NB4 (cell line): ENCODE results near the gene NRARP.

Experiments
- DNase-seq: peaks from one replicate; pipeline ENCODE4 v3.0.0; 2010; ENCODE audit warnings: low read depth
- H3K4me3 ChIP-seq: one replicate; pipeline ENCODE4 v1.5.1; 2011; ENCODE audit warnings: mild to moderate bottlenecking, low read depth, low read length, moderate library complexity
- MYC ChIP-seq: IDR thresholded peaks from 2 replicates; pipeline ENCODE4 v1.6.1; 2011; ENCODE audit warnings: low read depth, low read length
- POLR2A ChIP-seq: IDR thresholded peaks from 2 replicates; pipeline ENCODE4 v1.6.1; 2011; ENCODE audit warnings: mild to moderate bottlenecking; ENCODE audit not compliant: insufficient read length; ENCODE audit errors: extremely low read depth
- TF ChIP-seq, protein P1 (sequence below): IDR thresholded peaks from one replicate; pipeline ENCODE4 v1.5.1; 2012; ENCODE audit warnings: low read depth, low read length
- TF ChIP-seq, protein P2 (sequence below): IDR thresholded peaks from 2 replicates; pipeline ENCODE4 v1.6.1; 2011; ENCODE audit warnings: low read depth, low read length

The NRARP gene

DNA sequence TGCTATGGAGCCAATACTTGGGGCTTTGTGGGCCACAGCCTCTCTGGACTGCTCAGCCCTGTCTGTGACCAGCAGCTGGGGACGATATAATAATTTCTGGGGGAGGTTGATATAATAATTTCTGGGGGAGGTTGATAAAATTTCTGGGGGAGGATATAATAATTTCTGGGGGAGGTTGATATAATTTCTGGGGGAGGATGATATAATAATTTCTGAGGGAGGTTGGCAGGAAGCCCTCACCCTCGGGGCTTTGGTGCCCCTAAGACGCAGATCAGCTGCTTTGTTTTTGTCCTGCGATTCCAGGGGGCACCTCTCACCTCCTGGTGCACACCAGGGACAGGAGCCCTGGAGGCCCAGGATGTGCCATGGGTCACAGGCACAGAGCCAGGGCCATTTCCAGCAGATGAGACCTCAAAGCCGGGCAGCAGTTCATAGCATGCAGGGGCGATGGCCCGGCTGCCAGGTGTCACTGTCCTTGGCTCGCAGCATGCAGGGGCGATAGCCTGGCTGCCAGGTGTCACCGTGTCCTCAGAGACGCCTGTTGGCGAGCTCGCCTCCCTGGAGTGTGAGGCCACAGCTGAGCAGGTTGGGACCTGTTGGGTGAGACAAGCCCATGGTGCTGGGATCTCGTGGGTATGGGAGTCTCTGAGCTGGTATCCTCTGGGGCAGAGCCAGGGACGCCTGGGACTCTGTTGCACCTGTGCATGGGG lies 28.3 kb downstream of the NRARP start:
- no peak for DNase-seq
- no peak for TF ChIP-seq MYC
- no peak overlapping the region for H3K4me3 ChIP-seq

DNA sequence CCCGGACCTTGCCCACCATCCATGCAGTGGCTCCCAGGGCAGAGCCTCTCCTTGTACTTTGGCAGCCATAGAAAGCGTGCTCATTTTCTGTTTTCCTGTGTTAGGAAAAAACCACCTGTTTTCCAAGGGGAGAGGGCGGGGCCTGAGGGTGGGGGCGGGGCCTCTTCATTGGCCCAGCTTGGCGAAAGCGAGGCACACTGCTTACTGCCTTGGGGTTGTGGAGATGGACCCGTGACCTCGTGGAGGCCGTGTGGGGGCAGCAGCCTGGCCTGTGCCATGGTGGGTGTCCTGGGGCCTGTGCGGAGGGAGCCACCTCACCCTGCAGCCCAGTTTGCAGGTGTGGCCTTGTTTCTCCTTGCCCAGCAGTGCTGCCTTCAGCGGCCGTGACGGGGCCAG lies 29.0 kb downstream of the NRARP start:
- no peak overlapping the region for H3K4me3 ChIP-seq
- DNase-seq = no peak
- TF ChIP-seq, protein P1, sequence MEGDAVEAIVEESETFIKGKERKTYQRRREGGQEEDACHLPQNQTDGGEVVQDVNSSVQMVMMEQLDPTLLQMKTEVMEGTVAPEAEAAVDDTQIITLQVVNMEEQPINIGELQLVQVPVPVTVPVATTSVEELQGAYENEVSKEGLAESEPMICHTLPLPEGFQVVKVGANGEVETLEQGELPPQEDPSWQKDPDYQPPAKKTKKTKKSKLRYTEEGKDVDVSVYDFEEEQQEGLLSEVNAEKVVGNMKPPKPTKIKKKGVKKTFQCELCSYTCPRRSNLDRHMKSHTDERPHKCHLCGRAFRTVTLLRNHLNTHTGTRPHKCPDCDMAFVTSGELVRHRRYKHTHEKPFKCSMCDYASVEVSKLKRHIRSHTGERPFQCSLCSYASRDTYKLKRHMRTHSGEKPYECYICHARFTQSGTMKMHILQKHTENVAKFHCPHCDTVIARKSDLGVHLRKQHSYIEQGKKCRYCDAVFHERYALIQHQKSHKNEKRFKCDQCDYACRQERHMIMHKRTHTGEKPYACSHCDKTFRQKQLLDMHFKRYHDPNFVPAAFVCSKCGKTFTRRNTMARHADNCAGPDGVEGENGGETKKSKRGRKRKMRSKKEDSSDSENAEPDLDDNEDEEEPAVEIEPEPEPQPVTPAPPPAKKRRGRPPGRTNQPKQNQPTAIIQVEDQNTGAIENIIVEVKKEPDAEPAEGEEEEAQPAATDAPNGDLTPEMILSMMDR = no peak
- TF ChIP-seq, protein P2, sequence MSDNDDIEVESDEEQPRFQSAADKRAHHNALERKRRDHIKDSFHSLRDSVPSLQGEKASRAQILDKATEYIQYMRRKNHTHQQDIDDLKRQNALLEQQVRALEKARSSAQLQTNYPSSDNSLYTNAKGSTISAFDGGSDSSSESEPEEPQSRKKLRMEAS = no peak
- TF ChIP-seq POLR2A (no peak), MYC (no peak)

DNA sequence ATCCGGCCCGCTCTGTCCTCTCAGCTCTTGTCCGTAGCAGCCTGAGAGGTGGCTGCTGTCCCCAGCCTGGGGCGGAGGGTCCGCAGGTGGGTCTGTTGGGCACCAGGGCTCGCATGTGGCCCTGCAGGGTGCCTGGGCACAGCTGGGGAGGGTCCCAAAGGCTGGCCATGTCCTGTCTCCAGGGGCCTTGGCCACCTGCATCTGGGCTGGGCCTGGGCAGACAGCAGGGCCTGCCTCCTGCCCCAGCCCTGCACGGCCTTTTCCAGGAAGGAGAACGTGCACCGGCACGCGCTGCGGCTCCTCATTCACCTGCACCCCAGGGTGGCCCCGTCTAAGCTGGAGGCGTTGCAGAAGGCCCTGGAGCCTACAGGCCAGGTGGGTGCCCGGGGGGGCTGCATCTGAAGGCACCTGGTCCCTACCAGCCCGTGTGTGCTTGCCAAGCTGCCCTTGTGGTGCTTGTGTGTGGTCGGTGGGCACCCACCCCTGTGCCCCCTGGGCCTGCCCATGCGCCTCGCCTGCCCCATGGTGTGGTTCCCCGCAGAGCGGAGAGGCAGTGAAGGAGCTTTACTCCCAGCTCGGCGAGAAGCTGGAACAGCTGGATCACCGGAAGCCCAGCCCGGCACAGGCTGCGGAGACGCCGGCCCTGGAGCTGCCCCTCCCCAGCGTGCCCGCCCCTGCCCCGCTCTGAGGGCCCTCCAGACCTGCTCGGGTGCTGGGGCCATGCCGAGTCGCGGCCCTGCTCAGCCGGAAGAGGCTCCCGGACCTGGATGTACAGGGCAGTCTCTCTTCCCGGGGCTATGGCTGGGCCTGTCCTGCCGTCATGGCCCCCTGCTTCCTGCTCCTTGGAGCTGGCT lies 29.6 kb downstream of the NRARP start:
- TF ChIP-seq, protein P1 = no peak
- TF ChIP-seq MYC (no peak), POLR2A (no peak)
- TF ChIP-seq, protein P2 = no peak
- no peak overlapping the region for H3K4me3 ChIP-seq
- no peak for DNase-seq

DNA sequence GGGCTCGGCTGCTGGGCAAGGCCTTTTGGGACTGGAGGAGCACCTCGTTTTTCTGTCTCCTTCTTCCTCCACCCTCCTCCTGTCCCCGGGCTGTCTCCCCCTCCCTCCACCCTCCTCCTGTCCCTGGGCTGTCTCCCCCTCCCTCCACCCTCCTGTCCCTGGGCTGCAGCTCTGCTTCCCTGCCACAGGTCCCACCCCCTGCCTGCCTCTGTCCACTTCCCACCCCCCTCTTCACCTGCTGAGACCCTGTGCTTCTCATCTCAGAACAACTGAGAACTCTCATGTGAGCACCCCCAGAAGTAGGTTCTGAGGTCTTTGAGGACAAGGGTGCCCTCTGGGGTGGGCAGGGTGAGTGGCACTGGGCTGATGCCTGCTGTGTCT lies 30.4 kb downstream of the NRARP start:
- DNase-seq = no peak
- TF ChIP-seq MYC (no peak), POLR2A (no peak)
- TF ChIP-seq, protein P2 = no peak
- TF ChIP-seq, protein P1 = no peak
- H3K4me3 ChIP-seq = no peak overlapping the region

DNA sequence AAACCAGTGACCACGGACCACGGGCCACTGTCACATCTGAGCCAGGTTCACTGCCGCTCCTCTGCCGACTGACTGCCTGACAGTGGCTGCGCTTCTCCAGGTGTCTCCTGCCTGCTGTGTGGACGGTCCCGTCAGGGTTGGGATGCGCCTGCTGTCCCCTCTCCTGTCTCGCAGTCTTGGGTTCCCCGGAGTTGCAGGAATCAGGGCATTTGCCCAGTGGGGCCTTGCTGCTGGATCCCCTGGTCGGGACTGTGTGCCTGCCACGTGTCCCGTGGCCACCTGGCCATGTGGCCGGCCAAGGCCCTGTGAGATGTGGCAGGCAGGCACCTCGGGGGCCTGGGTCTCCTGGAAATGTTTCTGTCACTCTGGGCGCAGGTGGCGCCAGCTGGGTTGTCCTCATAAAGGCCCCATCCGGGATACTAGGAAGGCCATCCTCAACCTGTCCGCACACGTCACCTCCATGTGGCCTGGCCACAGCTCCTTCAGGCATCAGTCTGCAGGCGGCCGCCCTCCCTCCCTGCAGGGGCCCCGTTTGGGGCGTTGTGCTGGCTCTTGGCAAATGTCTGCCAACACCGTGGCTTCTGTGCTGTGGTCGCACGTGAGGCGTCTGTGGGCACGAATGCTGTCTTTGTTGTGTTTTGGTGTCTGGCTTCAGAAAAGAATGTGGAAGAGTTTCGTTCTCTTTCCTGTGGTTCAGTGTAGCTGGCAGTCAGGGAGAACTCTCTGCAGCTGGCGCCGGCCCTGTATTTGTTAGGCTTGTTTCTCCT lies 31.0 kb downstream of the NRARP start:
- TF ChIP-seq MYC (no peak), POLR2A (no peak)
- TF ChIP-seq, protein P2 = no peak
- TF ChIP-seq, protein P1 = no peak
- DNase-seq = no peak
- no peak overlapping the region for H3K4me3 ChIP-seq

DNA sequence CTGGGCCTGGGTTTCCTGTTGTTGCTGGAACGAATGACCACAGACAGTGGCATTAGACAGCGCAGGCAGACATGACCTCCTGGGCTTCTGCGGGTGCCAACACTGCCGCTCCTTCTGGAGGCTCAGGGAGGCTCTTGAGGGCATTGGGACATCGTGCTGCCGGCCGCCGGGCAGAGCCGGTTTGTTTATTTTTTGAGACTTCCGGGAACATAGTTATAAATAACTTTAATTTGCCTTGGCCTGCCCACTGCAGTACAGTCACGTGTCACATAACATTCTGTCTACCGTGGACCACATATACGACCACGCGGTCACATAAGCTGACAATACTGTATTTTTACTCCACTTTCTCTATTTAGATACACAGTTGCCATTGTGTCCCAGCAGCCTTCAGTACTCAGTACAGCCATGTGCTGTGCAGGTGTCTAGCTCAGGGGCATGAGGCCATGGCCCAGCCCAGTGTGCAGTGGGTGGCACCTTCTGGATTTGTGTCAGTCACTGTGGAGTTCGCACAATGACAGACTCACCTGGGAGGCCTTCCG lies 32.8 kb downstream of the NRARP start:
- no peak for DNase-seq
- no peak overlapping the region for H3K4me3 ChIP-seq
- no peak for TF ChIP-seq POLR2A
- TF ChIP-seq MYC = no peak
- TF ChIP-seq, protein P2 = no peak
- TF ChIP-seq, protein P1 = no peak
